Ovary (tissue), 3 donors: ENCODE data around the gene SENP7.

Experiments
- EP300 ChIP-seq: sonication (generic); formaldehyde crosslinking; IDR thresholded peaks from one replicate; pipeline ENCODE4 v1.6.1; 2017; ENCODE audit warnings: antibody characterized with exemption
- POLR2A ChIP-seq: fragments of 450-650 bp; IDR thresholded peaks from one replicate; pipeline ENCODE4 v1.6.1; 2017; ENCODE audit warnings: antibody characterized with exemption, mild to moderate bottlenecking, moderate library complexity
- TF ChIP-seq, protein P1 (sequence below), 3 donors: fragments of 450-650 bp in 2 of 3; fragments of 200-600 bp in 1 of 3; IDR thresholded peaks; one replicate each; pipeline versions ENCODE4 v1.5.1 to v1.8.0; 2016 to 2022; ENCODE audit warnings: antibody characterized with exemption in 3 of 3, mild to moderate bottlenecking in 1 of 3
- donor health status: DM: no; HTN: no; CAD: no.

DNA sequence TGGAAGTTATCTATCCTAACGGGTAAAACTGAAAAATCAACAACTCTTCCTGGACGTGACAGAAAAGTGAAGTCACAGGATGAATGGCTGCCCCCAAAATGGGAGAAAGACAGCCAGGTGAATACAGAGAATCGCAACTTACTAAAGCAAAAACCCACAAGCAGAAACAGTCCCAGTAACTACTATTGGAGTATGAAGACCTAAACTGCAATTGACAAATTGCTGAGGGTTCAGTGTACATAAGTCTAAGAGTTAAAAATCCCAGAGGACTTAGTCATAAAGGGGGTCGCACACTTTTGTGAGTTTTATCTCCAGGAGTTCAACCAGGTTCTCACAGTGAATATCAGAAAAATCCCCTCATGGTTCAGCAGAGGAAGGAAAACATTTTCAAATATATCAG lies 135.8 kb downstream of the SENP7 start:
- TF ChIP-seq, protein P1, sequence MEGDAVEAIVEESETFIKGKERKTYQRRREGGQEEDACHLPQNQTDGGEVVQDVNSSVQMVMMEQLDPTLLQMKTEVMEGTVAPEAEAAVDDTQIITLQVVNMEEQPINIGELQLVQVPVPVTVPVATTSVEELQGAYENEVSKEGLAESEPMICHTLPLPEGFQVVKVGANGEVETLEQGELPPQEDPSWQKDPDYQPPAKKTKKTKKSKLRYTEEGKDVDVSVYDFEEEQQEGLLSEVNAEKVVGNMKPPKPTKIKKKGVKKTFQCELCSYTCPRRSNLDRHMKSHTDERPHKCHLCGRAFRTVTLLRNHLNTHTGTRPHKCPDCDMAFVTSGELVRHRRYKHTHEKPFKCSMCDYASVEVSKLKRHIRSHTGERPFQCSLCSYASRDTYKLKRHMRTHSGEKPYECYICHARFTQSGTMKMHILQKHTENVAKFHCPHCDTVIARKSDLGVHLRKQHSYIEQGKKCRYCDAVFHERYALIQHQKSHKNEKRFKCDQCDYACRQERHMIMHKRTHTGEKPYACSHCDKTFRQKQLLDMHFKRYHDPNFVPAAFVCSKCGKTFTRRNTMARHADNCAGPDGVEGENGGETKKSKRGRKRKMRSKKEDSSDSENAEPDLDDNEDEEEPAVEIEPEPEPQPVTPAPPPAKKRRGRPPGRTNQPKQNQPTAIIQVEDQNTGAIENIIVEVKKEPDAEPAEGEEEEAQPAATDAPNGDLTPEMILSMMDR (IDR thresholded peaks at IDR 0.05) = no peak
- TF ChIP-seq EP300 (no peak), POLR2A (no peak)
